GM06990 (cell line): Measurements from ENCODE around the gene PLXNA4.

ENCODE experiments used
- DNase-seq: peaks from one replicate; pipeline ENCODE4 v3.0.0-alpha.2; 2011; ENCODE audit not compliant: insufficient read length; ENCODE audit errors: extremely low read depth
- H3K27me3 ChIP-seq: replicated peaks from 2 replicates; pipeline ENCODE4 v1.6.0; 2011; ENCODE audit warnings: low read length; ENCODE audit not compliant: control insufficient read depth, insufficient read depth
- H3K36me3 ChIP-seq: 2 replicates; pipeline ENCODE4 v1.5.1; 2011; ENCODE audit warnings: low read length; ENCODE audit not compliant: control insufficient read depth, insufficient read depth
- H3K4me3 ChIP-seq: replicated peaks from 2 replicates; pipeline ENCODE4 v1.5.1; 2011; ENCODE audit warnings: low read depth, mild to moderate bottlenecking, control low read depth, low read length
- TF ChIP-seq, protein P1 (sequence below): IDR thresholded peaks from 2 replicates; pipeline ENCODE4 v1.5.1; 2011; ENCODE audit warnings: low read length, control low read depth, mild to moderate bottlenecking, inconsistent platforms; ENCODE audit not compliant: insufficient read depth, poor library complexity, severe bottlenecking

The PLXNA4 gene

DNA sequence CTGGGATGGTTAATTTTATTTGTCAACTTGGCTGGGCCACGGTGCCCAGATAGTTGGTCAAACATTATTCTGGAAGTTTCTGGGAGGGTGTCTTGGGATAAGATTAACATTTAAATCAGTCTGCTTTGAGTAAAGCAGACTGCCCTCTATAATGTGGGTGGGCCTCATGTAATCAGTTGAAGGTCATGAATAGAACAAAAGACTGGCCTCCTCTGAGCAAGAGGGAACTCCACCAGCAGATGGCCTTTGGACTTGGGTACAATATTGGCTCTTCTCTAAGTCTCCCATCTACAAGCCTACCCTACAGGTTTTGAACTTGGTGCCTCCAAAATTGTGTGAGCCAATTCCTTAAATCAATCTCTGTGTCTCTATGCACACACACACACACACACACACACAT is 61.8 kb downstream of the PLXNA4 start:
- Histone ChIP-seq H3K27me3 (no peaks in the 10 kb centered on the region; the same call in 1 of the 2 replicates), H3K36me3 (no peaks in the 10 kb centered on the region), H3K4me3 (no peak overlapping the region)
- no peak for DNase-seq
- TF ChIP-seq, protein P1, sequence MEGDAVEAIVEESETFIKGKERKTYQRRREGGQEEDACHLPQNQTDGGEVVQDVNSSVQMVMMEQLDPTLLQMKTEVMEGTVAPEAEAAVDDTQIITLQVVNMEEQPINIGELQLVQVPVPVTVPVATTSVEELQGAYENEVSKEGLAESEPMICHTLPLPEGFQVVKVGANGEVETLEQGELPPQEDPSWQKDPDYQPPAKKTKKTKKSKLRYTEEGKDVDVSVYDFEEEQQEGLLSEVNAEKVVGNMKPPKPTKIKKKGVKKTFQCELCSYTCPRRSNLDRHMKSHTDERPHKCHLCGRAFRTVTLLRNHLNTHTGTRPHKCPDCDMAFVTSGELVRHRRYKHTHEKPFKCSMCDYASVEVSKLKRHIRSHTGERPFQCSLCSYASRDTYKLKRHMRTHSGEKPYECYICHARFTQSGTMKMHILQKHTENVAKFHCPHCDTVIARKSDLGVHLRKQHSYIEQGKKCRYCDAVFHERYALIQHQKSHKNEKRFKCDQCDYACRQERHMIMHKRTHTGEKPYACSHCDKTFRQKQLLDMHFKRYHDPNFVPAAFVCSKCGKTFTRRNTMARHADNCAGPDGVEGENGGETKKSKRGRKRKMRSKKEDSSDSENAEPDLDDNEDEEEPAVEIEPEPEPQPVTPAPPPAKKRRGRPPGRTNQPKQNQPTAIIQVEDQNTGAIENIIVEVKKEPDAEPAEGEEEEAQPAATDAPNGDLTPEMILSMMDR, result no peak

DNA sequence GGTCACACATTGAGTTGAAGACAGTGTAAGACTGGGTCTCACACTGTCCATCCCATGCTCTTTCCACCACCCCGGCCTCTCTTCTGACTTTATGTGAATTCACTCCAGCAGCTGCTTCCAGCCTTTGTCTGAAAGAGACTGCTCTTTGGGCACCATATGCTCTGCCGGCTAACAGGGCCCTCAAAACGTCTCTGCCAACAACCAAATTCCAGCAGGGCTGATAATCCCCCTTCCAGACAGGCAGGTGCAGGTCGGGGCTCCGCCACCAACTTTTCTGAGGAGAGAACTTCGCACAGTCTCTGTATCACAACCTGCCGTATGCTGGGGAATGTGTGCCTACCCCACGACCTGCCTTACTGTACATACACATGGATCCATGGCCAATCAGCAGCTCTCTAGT is 64.3 kb downstream of the PLXNA4 start:
- TF ChIP-seq, protein P1, result no peak
- Histone ChIP-seq H3K4me3 (no peak overlapping the region), H3K36me3 (no peaks in the 10 kb centered on the region), H3K27me3 (no peaks in the 10 kb centered on the region; the same call in 1 of the 2 replicates)
- no peak for DNase-seq

DNA sequence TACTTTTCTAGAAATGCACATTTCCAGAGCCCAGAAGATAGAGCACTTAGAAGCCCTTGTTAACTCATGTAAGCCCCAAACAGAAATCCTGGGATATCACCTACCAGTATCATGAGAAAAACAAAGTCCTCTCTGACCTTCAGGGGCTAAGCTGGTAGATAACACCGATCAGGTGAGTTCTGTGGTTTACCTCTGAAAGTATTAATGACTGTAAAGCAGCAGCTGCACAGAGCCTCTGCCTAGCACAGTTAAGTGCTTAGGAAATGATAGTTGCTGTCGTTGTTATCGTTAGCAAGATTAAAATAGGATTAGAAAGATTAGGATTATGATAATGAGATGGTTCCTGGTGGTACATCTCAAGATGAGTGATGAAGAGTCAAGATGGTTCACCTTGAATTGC is 64.9 kb downstream of the PLXNA4 start:
- no peaks in the 10 kb centered on the region for H3K36me3 ChIP-seq
- H3K4me3 ChIP-seq, result no peak overlapping the region
- DNase-seq, result no peak
- H3K27me3 ChIP-seq, result no peaks in the 10 kb centered on the region; the same call in 1 of the 2 replicates
- TF ChIP-seq, protein P1, result no peak

DNA sequence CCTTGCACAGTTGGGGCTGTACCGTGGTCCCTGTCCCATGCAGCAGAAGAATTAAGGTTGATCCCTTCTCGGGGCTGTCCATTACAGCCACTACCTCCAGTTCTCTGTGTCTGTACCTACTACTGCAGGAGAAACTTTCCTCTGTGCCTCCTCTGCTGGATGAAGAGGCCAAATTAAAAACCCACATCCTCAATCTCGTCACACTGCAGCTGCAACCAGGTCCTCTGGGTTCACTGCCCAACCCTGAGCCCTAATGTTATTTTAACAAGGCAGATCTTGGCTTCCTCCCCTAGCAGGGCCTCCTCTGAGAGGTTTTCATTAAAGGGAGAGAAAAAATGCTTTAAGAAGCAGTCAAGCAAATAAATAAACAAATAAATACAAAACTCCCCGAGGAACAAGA is 66.6 kb downstream of the PLXNA4 start:
- H3K36me3 ChIP-seq, result no peaks in the 10 kb centered on the region
- no peak for DNase-seq
- TF ChIP-seq, protein P1, result no peak

DNA sequence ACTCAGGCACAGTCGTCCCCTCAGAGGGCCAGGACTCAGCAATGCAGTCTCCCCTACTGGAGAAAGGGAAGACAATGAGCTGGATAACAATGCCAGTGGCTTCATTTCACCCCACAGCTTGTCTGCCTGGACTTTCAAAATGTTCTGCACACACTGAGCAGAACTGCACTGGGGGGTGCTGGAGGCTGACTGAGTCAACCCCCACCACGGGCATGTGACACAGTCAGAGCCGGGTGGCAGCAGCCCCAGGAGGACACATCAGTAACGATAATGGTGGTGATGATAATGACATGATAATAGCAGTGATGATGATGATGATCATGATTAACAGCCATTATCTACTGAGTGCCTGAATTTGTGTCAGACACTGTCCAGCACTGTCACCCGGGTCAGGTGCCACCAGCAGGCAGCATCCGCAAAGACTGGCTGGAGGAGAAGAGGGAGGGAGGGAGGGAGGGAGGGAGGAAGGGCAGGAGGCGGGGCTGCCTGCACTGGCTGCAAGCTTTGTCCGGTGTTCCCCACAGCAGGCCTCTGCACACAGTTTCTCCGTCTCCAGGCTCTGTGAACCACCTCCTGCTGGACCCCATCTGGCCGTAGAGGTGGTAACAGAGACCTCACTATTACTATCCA is 67.4 kb downstream of the PLXNA4 start:
- no peak for DNase-seq
- Histone ChIP-seq H3K36me3 (no peaks in the 10 kb centered on the region), H3K27me3 (no peaks in the 10 kb centered on the region; the same call in 1 of the 2 replicates), H3K4me3 (no peak overlapping the region)
- TF ChIP-seq, protein P1, result no peak

More for the DNA sequence above, 66.6 kb downstream of the PLXNA4 start:
- Histone ChIP-seq H3K27me3 (no peaks in the 10 kb centered on the region; the same call in 1 of the 2 replicates), H3K4me3 (no peak overlapping the region)
